Umbilical cord (tissue), 2 donors: ENCODE measurements around the gene CHST3. TPM values are rescaled to one million over a fixed set of nuclear protein-coding genes. Genes with fewer than 3 reads are reported as not detected.
"Not testable (repeated sequence)": the region's sequence is repeated elsewhere in the genome, so short reads cannot be mapped to it uniquely, and the experiment has no call there.

Experiments
- DNase-seq: peaks from one replicate; pipeline ENCODE4 v3.0.0-alpha.2; 2015; ENCODE audit warnings: low spot score
- total RNA-seq: library from RNA; depleted of rRNA; stranded (reverse); fragments of >200 nt; gene quantifications from one replicate; pipeline ENCODE4 v1.2.3, GENCODE V29; 2014; ENCODE audit warnings: low replicate concordance; ENCODE audit not compliant: insufficient read depth

Gene CHST3
- total RNA-seq, 1 donor from 2014 or later: 30.8 TPM

DNA sequence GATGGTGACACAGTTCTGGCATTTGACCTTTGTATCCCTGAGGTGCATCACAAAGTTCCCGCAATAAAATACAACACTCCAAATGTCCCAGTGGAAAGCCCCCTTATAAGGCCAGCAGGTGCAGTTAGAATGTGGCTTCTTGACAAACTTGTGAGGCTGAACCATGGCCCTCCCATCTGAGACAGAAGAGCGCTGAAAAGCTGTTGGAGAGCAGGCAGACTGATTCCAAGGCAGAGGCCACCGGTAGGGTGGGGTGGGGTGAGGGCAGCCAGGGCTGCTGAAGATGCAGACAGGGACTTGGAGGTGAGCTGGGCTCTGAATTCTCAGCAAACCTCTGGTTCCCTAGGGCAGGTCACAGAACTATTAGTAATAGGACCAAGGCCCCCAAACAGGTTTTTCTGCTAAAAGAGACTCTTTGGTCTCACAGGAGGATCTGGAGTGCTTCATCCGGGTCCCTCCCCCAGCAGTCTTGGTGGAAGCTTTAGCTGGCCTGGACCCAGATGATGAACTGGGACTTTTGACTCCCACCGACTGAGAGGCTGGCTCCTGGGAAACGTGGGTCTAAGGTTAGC lies 15.6 kb upstream of the CHST3 start:
- DNase-seq: no peak

DNA sequence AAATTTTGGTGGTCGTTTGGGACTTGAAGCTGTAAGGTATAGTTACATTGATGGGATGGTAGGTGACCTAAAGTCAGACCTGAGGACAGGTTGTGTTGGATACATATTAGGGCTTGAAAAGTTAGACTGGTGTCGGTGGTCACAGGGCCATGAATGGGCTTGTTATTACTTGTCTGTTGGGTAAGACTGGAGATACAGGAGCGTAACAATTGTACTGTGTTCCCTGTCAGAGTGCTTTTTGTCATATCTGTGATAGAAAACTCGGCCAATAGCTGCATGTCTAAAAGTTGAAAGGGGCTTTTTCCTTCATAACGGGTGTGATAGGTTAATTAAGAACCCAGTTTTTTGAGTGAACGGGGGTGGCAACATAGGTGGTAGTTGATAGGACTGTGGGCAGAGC lies 13.5 kb upstream of the CHST3 start:
- DNase-seq: no peak

DNA sequence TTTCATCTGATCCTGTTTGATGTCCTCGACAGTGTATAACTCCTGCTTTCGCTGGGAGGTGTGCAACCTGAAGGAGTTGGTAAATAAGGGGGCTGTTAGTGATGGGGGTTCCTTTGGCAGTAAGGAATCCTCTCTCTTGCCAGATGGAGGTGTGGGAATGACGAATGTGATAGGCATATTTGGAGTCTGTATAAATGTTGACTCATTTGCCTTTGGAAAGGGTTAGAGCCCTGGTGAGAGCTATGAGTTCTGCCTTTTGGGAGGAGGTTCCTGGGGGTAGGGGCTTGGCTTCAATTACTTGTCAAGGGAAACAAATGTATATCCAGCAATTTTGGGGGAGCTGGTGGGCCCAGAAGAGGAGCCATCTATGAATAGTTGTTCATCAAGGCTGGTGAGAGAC lies 11.4 kb upstream of the CHST3 start:
- DNase-seq: no peak

DNA sequence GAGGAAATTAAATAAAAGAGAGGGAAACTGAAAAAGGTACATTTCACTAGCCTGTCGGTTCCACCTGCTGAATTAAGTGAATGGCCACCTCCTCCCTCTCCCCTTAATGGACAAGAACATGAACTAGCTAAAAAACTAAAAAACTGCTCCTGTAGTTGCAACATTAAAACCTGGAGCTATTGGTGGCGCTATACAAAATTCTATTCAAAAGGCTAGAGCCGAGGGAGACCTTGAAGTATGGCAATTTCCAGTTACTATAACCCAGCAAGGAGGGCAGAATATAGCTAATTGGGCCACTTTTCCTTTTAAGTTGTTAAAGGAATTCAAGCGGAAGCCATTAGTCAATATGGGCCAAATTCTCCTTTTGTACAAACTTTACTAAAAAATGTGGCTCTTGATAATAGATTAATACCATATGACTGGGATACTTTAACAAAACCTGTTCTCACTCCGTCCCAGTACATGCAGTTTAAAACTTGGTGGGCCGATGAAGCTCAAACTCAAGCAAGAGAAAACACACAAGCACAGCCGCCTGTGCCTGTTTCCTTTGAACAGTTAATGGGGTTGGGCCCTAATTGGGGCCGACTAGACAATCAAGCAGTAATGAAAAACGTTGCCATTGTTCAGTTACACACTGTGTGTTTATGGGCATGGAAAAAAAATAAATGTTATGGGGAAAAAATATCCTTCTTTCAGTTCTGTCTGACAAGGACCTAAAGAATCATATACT lies 6.5 kb upstream of the CHST3 start:
- DNase-seq: no peak

DNA sequence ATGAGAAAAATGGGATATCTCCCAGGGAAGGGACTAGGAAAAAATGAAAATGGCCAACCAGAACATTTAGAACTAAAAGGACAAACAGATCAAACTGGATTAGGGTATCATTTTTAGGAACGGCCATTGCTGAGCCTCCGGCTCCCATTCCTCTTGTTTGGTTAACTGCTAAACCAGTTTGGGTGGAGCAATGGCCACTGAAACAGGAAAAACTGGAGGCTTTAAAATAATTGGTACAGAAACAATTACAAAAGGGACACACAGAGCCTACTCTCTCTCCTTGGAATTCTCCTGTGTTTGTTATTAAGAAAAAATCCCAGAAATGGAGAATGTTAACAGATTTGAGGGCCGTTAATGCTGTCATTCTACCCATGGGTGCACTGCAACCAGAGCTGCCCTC lies 4.7 kb upstream of the CHST3 start:
- no peak for DNase-seq

DNA sequence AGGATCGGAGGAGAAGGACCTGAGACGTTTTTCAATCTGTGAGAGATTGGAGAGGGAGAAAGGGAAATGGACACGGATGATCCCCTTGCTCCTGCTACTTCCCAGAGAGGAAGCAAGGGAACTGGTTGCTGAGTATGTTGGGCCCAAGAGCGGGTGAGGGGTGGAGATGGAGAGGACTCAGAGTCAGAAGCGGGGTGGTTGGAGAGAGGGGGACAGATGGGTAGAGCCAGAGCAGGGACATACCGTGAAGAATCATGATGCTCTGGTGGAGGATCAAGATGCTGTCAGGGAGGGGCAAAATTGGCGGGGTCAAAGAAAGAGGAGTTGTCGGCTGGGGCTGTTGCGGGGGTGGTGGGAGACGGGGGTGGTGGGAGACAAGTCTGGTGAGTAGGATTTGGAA lies 2.4 kb upstream of the CHST3 start:
- DNase-seq: no peak

DNA sequence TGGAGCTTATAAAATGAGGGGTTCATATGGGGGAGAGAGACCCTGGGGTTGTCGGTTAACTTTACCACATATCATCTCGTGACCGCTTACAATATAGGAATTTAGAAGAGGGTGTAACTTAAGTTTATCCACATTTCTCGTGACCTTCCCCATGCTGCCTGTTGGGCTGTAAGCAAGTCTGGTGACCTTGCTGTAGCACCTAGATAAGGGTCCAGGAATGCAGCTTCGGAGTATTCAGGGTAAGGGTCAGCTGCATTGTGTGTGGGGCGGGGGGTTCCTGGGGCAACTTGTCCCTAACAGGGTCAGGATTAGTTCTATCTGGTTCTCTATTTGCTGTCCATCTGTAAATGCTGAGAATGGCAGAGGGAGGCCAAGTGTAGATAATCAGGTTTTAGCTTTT lies 1.3 kb upstream of the CHST3 start:
- no peak for DNase-seq

DNA sequence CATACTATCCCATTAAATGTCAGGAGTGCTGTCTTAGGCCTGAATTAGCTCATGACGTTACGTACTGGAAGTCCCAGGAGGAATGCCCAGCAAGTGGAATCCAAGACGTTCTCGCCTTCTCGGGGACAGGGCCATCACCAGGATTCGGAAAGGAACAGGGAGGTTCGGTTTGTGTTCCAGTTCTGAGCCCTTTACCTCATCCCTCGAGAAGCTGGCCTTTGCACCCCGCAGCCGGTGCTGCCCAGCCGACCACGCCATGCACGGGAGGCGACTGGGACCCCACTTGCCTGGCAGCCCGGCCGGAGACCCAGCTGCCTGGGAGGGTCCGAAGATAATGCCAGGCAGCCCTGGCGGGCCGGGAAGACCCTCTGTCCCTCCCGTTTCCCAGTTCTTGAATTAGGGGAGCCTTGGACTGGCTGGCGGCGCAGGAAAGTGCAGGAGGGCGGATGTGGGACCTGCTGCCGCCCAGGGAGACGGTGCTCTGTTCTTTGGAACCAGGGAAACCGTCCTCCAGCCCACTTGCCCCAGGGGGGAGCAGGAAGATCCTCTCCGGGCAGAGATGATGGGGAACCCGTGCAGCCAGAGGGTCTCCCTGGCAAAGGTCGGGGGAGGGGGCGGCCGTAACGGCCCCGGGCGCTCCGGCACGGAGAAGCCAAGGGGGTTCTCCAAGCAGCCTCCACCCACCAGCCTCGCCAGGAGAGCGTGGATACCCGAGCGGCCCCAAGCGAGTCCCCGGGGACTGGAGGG lies 671 bp upstream of the CHST3 start:
- peak; percentile 49 for DNase-seq

DNA sequence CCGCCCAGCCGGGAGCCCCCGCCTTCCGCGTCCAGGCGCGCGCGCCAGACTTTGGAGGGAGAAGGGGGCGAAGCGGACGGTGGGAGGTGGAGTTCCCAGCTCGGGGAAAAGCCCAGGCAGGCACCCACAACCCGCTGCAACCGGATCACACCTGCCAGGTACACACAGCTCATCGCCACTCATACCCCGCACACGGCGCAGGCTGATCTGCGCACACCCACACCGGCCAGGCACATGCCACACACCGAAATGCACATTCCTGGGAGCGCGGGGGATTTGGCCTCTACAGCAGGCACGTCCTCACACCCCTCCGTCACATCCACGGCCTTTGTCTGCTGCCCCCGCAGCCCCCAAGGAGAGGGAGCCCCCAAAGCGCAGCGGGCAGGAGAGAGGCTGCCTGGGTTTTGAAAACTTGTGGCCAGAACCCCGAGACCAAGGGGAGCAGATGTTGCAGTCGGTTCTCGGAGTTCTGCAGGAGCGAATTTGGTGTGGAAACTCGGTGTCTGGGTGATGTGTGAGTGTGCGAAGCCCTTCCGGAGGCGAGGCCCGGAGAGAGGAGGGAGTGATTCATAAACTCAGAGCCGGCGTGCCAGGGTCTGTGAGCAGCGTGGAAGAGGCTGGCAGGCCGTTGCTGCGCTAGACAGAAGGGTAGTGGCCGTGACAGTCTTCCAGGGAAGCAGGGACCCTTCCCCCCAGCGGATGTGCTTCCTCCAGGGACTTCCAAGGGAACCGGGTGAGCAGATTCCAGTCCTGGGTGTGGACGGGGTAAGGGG lies 734 bp downstream of the CHST3 start:
- DNase-seq: peak; percentile 79

DNA sequence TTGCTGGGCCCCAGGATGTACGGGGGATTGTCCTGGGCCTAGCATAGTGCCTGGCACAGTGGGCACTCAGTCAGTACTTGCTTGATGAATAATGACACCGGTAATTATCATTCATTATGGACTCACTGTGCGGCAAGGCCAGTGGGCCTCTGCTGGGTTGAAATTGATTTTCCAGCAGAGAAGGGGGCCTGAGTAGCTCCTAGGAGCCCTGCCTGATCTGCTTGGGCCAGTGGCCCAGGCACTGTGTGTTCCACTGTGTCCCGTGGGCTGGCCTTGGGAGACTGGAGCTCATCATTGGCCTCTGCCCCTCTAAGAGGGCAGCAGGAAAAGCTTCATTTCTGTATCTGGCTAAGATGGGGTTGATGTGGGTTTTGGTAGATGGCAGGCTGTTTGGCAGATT lies 1.4 kb downstream of the CHST3 start:
- no peak for DNase-seq

DNA sequence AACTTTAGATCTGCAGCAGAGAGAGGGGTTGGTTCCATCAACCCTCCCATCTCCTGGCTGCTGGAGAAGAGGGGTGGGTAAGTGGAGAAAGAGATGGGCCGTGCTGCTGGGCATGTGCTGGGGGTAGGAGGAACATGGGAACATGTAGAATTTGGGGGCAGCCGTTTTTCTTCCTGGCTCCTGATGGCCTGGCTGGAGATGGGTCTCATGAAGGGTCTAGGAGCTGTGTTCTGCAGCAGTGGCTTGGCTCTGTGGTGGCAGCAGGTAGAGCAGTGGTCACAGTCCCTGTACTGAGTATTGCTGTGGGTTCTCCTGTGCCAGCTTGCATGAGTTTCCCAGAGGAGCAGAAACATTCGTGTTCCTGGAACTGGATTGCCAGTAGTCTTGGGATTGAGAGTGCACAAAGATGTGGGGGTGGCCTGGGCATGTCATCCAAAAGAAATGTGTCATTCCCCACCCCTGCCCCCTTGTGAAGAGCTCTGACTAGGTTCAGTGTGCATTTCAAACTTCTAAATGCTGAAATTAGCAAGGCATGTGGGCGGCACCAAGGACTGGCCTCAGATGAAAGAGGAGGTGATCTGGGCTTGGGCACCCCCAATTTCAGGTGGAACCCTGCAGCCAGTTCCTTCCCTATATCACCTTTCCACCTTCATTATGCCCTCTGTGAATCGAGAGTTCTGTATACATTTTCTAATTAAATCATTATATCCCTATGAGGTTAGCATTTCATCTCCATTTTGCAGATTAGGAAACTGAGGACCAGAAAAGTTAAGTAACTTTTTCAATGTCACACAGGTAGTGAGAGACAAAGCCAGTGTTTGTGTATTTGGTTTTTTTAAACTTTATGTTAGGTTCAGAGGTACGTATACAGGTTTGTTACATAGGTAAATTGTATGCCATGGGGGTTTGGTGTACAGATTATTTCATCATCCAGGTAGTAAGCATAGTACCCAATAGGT lies 2.1 kb downstream of the CHST3 start:
- no peak for DNase-seq

DNA sequence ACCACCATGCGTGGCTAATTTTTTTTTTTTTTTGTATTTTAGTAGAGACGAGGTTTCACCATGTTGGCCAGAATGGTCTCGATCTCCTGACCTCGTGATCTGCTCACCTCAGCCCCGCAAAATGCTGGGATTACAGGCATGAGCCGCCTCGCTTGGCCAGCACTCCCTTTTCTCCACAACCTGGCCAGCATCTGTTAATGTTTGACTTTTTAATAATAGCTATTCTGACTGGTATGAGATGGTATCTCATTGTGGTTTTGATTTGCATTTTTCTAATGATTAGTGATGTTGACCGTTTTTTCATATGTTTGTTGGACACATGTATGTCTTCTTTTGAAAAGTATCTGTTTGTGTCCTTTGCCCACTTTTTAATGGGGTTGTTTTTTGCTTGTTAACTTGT lies 3.8 kb downstream of the CHST3 start:
- not testable (repeated sequence) for DNase-seq

DNA sequence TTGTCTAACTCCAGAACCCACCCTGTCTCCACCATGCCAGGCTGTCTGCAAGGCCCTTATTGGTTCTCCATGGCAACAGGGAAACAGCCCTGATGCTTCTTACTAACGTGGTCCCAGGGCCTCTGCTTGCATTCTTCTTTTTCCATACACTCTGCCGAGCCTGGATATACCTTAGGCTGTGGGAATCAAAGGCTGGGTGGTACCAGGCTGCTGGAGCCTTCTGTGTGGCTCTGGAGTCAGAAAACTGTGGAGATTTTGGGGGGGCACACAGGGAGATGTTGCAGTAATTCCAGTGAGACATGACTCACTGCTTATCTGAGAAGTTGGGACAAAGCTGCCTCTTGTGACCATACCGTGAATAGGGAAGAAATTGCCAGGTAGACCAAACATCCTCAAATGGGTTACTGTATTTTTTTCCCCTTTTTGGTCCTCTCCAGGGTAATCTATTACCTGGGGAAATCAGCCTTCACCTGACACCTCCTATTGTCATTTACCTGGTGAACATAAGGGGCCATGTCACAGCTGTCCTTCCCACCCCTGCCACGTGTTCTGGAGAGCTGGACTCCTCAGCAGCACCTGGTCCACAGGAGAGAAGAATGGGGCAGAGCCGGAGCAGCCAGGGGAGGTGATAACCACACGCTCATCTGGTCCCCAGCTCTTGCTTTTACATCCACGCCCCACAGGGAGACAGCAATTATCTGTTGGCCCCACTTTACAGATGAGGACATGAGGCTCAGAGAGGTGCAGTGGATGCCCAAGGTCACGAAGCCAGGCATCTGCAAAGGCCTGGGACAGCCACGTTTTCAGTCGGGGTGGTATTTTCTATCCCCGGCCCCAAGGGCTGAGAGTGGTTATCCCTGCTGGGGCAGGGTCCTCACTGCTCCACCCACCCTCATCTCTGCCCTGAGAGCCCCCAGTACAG lies 4.6 kb downstream of the CHST3 start:
- DNase-seq: peak; percentile 27

DNA sequence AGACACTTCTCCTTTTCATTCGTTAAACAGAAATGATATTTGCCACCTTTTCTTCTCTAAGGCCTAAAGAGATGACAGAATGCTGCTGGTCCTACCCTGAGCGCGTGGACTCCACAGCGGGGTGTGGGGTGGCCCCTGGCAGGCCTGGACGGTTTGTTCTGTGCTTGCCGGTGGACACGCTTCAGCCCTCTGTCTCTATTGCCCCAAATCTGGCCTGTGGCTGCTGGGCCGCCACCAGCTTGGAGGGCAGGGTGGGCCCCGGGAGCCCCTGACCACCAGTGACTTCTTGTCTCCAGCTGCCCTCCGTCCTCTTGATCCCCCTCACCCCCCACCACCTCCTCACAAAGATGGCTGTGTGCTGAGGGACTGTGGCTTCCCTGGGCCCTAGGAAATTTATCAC lies 5.7 kb downstream of the CHST3 start:
- no peak for DNase-seq

DNA sequence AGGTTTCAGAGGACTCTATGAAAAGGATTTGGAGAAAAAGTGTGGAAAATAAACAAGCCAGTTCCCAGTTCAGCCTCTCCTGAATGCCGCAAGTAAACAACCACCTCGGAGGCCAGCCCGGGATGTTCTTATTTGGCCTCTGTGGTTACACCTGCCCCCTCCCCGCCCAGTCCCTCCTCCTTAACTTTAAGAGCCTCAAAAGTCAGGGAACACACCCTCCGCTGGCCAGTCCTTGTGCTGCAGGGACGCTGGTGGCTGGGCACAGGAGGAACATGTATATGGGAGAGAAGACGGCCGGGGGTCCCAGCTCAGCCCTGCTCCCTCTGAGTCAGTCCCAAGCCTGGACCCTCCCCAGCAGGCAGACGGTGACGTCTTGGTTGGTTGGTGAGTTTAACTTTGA lies 6.1 kb downstream of the CHST3 start:
- DNase-seq: no peak

DNA sequence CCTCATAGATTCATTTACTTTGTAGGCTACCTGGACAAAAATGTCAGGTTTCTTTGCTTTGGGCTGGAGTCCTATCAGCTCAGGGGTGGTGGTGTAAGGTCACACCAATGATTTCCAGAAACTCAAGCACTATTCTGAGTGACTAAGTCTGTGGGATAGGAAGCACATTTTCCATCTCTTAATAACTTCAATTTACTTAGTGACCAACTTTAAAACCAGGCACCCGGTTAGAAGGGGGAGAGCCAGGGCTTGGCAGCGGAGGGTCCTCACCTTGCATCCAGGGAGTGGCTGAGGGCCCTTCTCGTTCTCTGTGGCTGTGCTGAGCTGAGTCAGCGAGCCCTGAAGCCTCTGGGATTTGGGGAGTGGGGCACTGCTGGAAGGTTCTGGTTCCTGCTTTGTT lies 6.7 kb downstream of the CHST3 start:
- DNase-seq: peak; percentile 25

DNA sequence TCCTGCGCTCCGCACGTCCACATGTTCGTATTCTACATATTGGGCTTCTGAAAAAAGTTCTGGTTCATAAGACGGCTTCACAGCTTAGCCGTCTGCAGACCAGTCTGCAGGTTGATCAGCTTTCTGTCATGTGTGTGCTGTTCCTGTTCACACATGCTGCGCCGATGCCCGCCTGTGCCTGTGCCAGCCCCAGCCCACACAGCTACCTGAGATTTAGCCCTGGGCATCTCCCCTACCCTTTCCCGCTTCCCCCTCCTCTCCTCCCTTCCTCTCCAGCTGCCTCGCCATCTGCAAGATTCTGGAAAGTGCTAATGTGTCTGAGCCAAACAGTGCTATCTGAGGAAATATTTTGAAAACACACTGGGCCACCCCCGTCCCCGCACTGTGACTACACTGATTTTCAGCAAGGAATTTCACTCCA lies 7.1 kb downstream of the CHST3 start:
- DNase-seq: no peak

DNA sequence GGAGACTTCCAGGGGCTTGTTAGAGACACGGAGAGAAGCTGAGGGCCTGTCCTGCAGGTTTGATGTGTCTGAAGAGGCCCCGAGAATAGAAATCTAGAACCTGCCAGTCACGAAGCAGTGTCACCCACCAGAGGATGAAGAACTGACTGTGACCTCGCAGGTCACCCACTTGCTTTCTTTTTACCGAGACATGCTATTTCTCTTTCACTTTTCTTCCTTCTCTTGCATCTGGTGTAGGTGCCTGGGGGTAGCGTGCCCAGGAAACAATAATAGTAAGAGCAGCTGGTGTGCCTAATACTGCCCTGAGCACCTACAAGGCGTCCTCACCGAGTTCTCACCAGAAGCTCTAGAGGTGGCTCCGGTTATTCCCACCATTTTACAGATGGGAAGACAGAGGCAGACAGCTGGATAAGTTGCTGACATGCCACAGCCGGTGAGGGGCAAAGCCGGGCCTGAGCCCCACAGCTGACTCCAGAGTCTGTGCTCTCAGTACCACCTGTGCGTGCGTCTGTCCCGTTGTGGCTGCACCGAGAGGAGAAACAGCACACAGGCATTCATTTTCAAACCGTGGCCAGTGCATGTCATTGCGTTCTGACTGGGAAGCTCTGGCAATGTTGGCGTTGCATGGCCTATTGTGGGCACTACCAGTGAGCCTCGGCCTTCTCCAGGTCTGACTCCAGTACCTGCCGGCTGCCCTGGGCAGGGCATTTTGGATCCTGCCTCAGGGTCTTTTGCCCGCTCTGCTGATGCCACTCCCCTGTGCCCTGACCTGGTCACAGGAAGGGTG lies 7.8 kb downstream of the CHST3 start:
- DNase-seq: no peak
